Neural progenitor cell (in vitro differentiated cells): ENCODE measurements around the gene REPIN1.

Experiments used
- CTCF ChIP-seq: fragments of 200-600 bp; sonication (generic); IDR thresholded peaks from 2 replicates; pipeline ENCODE4 v1.5.1; 2017; ENCODE audit warnings: antibody characterized with exemption, mild to moderate bottlenecking
- EZH2 ChIP-seq: fragments of 200-600 bp; sonication (generic); IDR thresholded peaks from 2 replicates; pipeline ENCODE4 v1.6.1; 2017; ENCODE audit warnings: antibody characterized with exemption, mild to moderate bottlenecking, moderate library complexity
- EZH2phosphoT487 ChIP-seq: fragments of 200-600 bp; sonication (generic); IDR thresholded peaks from 2 replicates; pipeline ENCODE4 v1.6.1; 2017; ENCODE audit warnings: antibody characterized with exemption

GRCh38 chr7:150356265-150356897 is 12.2 kb upstream of the REPIN1 start:
- TF ChIP-seq CTCF (peak; percentile 80), EZH2 (no peak), EZH2phosphoT487 (no peak)
